GM12872 (cell line): Measurements from ENCODE around the gene LAPTM5.

ENCODE experiments used
- CTCF ChIP-seq: IDR thresholded peaks from 3 replicates; pipeline ENCODE4 v1.5.1; 2011; ENCODE audit warnings: low read depth, mild to moderate bottlenecking, low read length, moderate library complexity; ENCODE audit not compliant: insufficient read depth

Gene LAPTM5

GRCh38 chr1:30750731-30751291 is 6.8 kb downstream of the LAPTM5 start:
- no peak for TF ChIP-seq CTCF

GRCh38 chr1:30749691-30750583 is 7.6 kb downstream of the LAPTM5 start:
- no peak for TF ChIP-seq CTCF

GRCh38 chr1:30748699-30749401 is 8.7 kb downstream of the LAPTM5 start:
- no peak for TF ChIP-seq CTCF

- no peak for TF ChIP-seq CTCF
Measured at GRCh38 chr1:30748098-30748698, 9.4 kb downstream of the LAPTM5 start.

GRCh38 chr1:30747033-30748008 is 10.3 kb downstream of the LAPTM5 start:
- no peak for TF ChIP-seq CTCF

- TF ChIP-seq CTCF: no peak
Measured at GRCh38 chr1:30746212-30747032, 11.2 kb downstream of the LAPTM5 start.
